Hepatocyte (in vitro differentiated cells): ENCODE data around the gene BBX. TPM values are rescaled to one million over a fixed set of nuclear protein-coding genes. Genes with fewer than 3 reads are reported as not detected.

Experiments
- DNase-seq: peaks from one replicate; pipeline ENCODE4 v3.0.0-alpha.2; 2016; ENCODE audit warnings: low spot score
- H2AFZ ChIP-seq: fragments of 200-600 bp; sonication (generic); 2 replicates; pipeline ENCODE4 v1.6.0; 2016; ENCODE audit warnings: antibody characterized with exemption, mild to moderate bottlenecking
- H3K27ac ChIP-seq: fragments of 200-600 bp; sonication (generic); 2 replicates; pipeline ENCODE4 v1.5.1; 2016; ENCODE audit warnings: mild to moderate bottlenecking
- H3K27me3 ChIP-seq: fragments of 200-600 bp; sonication (generic); 2 replicates; pipeline ENCODE4 v1.6.1; 2016
- H3K36me3 ChIP-seq: fragments of 200-600 bp; sonication (generic); replicated peaks from 2 replicates; pipeline ENCODE4 v1.5.1; 2016; ENCODE audit warnings: low read depth; ENCODE audit not compliant: insufficient read depth
- H3K4me1 ChIP-seq: fragments of 200-600 bp; sonication (generic); 2 replicates; pipeline ENCODE4 v1.5.1; 2016; ENCODE audit warnings: mild to moderate bottlenecking, moderate library complexity; ENCODE audit not compliant: insufficient read depth
- H3K4me2 ChIP-seq: fragments of 200-600 bp; sonication (generic); 2 replicates; pipeline ENCODE4 v1.6.0; 2016
- H3K4me3 ChIP-seq: fragments of 200-600 bp; sonication (generic); 2 replicates; pipeline ENCODE4 v1.5.1; 2016; ENCODE audit warnings: mild to moderate bottlenecking
- H3K79me2 ChIP-seq: fragments of 200-600 bp; sonication (generic); 2 replicates; pipeline ENCODE4 v1.6.0; 2017; ENCODE audit warnings: mild to moderate bottlenecking
- H3K9me2 ChIP-seq: fragments of 200-600 bp; sonication (generic); replicated peaks from 2 replicates; pipeline ENCODE4 v1.6.0; 2017; ENCODE audit warnings: mild to moderate bottlenecking; ENCODE audit not compliant: insufficient read depth
- H3K9me3 ChIP-seq: fragments of 200-600 bp; sonication (generic); 2 replicates; pipeline ENCODE4 v1.5.1; 2016; ENCODE audit warnings: low read depth, mild to moderate bottlenecking
- H4K20me1 ChIP-seq: fragments of 200-600 bp; sonication (generic); 2 replicates; pipeline ENCODE4 v1.6.0; 2016; ENCODE audit warnings: mild to moderate bottlenecking; ENCODE audit not compliant: insufficient read depth, poor library complexity, severe bottlenecking
- EZH2 ChIP-seq: fragments of 200-600 bp; sonication (generic); IDR thresholded peaks from 2 replicates; pipeline ENCODE4 v1.6.1; 2016; ENCODE audit warnings: antibody characterized with exemption, mild to moderate bottlenecking, borderline replicate concordance
- EZH2phosphoT487 ChIP-seq: fragments of 200-600 bp; sonication (generic); IDR thresholded peaks from one replicate; pipeline ENCODE4 v1.6.1; 2018; ENCODE audit warnings: antibody characterized with exemption, mild to moderate bottlenecking, low read depth, moderate library complexity; ENCODE audit not compliant: unreplicated experiment, severe bottlenecking
- WGBS: methylation state at CpG from one replicate; pipeline ENCODE4 v1.1.6; 2016; ENCODE audit warnings: low lambda C conversion rate; ENCODE audit errors: missing lambda C conversion rate; 5-methylcytosine and 5-hydroxymethylcytosine counted together
- polyA plus RNA-seq: library from polyadenylated mRNA; unstranded; fragments of >200 nt; fragmentation: Nextera tagmentation; extraction: Ambion mirVana; gene quantifications from 2 replicates; pipeline ENCODE4 v1.2.1, GENCODE V29; 2016
- total RNA-seq: library from RNA; depleted of rRNA; stranded (reverse); fragments of >200 nt; gene quantifications from 2 replicates; pipeline ENCODE4 v1.2.3, GENCODE V29; 2014
- TF ChIP-seq, protein P1 (sequence below): fragments of 200-600 bp; sonication (generic); IDR thresholded peaks from 2 replicates; pipeline ENCODE4 v1.5.1; 2016; ENCODE audit warnings: antibody characterized with exemption, mild to moderate bottlenecking; ENCODE audit not compliant: poor library complexity

BBX gene
- total and polyA plus RNA-seq, 2 experiments from 2014 or later = 63.7 to 75.2 TPM

DNA sequence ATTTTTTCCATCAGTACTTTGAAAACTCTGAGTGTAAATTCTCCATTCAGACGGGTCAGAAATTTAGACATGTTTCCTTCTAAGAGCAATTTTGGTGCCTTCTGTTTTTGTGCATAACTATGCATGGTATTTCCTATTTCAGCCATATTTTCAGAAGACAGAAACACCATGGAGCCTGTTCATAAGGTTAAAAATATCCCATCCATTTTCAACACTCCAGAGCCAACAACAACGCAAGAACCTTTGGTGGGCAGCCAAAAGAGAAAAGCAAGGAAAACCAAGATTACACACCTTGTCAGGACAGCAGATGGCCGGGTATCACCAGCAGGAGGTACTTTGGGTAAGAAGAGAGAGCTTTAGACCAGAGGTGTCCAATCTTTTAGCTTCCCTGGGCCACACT, 275.6 kb downstream of the BBX start:
- H3K27ac ChIP-seq = no peak overlapping the region
- H3K4me3 ChIP-seq = no peak overlapping the region
- H3K36me3 ChIP-seq = no peaks in the 10 kb centered on the region
- H3K4me2 ChIP-seq = no peak overlapping the region
- H3K9me2 ChIP-seq = no peaks in the 10 kb centered on the region
- WGBS = 95% methylated on average over 3 of the region's 3 CpGs
- H3K9me3 ChIP-seq = no peaks in the 10 kb centered on the region
- no peaks in the 10 kb centered on the region for H4K20me1 ChIP-seq
- no peak for DNase-seq
- no peaks in the 10 kb centered on the region for H3K27me3 ChIP-seq
- TF ChIP-seq, protein P1, sequence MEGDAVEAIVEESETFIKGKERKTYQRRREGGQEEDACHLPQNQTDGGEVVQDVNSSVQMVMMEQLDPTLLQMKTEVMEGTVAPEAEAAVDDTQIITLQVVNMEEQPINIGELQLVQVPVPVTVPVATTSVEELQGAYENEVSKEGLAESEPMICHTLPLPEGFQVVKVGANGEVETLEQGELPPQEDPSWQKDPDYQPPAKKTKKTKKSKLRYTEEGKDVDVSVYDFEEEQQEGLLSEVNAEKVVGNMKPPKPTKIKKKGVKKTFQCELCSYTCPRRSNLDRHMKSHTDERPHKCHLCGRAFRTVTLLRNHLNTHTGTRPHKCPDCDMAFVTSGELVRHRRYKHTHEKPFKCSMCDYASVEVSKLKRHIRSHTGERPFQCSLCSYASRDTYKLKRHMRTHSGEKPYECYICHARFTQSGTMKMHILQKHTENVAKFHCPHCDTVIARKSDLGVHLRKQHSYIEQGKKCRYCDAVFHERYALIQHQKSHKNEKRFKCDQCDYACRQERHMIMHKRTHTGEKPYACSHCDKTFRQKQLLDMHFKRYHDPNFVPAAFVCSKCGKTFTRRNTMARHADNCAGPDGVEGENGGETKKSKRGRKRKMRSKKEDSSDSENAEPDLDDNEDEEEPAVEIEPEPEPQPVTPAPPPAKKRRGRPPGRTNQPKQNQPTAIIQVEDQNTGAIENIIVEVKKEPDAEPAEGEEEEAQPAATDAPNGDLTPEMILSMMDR = no peak
- TF ChIP-seq EZH2phosphoT487 (no peak), EZH2 (no peak)
- H3K4me1 ChIP-seq = no peaks in the 10 kb centered on the region
- H3K79me2 ChIP-seq = no peaks in the 10 kb centered on the region
- no peak overlapping the region for H2AFZ ChIP-seq

DNA sequence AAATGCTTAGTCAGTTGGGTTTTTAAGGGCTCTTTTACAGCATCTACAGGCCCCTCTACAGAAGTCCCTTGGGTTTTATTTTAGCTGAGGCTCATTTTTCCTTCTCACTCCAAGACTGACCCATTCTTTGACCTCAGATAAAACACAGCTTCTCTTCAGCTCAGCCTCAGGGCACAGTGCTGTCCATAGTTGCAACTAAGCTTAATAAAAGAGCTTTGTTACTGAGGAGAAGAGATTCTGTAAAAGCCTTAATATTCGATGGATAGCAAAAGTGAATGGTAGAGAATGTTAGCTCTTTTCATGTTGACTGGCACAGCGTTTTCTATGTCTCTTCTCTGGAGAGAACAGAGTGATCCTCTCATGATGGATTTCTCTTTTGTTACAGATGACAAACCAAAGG, 277.9 kb downstream of the BBX start:
- DNase-seq = no peak
- Histone ChIP-seq H3K4me1 (no peaks in the 10 kb centered on the region), H3K27ac (no peak overlapping the region), H3K36me3 (no peaks in the 10 kb centered on the region), H3K9me2 (no peaks in the 10 kb centered on the region), H2AFZ (no peak overlapping the region), H3K27me3 (no peaks in the 10 kb centered on the region), H3K79me2 (no peaks in the 10 kb centered on the region), H3K9me3 (no peaks in the 10 kb centered on the region), H4K20me1 (no peaks in the 10 kb centered on the region), H3K4me3 (no peak overlapping the region), H3K4me2 (no peak overlapping the region)
- TF ChIP-seq EZH2 (no peak), EZH2phosphoT487 (no peak)
- TF ChIP-seq, protein P1 = no peak
- 90% methylated on average over 2 of the region's 2 CpGs for WGBS

GRCh38 chr3:107803170-107803569, 280.4 kb downstream of the BBX start:
- Histone ChIP-seq H3K36me3 (no peaks in the 10 kb centered on the region), H4K20me1 (no peaks in the 10 kb centered on the region), H3K79me2 (no peaks in the 10 kb centered on the region), H2AFZ (no peak overlapping the region), H3K4me2 (no peak overlapping the region), H3K4me3 (no peak overlapping the region), H3K9me2 (no peaks in the 10 kb centered on the region), H3K4me1 (no peaks in the 10 kb centered on the region), H3K9me3 (no peaks in the 10 kb centered on the region), H3K27me3 (no peaks in the 10 kb centered on the region), H3K27ac (no peak overlapping the region)
- no peak for DNase-seq
- TF ChIP-seq, protein P1 = no peak
- no peak for TF ChIP-seq EZH2phosphoT487
- TF ChIP-seq EZH2 = no peak
- 89% methylated on average over 3 of the region's 3 CpGs for WGBS

DNA sequence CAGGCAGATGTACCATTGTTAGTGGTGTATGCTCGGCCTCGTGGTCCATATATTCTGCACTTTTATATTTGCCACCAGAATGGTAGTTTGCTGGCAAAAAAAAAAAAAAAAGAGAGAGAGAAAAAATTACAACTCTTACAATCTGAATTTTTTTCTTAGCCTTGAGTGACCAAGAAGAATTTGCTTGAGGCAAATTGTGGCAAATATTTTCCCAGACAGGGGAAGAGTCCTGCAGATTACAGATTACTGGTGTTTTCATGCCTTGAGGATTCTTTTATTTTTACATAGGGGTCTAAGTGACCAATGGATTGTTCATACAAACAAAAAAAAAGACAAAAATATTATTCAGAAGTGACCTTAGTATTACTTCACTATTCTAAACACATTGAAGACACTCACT, 283.3 kb downstream of the BBX start:
- no peaks in the 10 kb centered on the region for H3K4me1 ChIP-seq
- TF ChIP-seq EZH2phosphoT487 = no peak
- TF ChIP-seq EZH2 = no peak
- TF ChIP-seq, protein P1 = no peak
- no peaks in the 10 kb centered on the region for H3K9me2 ChIP-seq
- H3K36me3 ChIP-seq = no peaks in the 10 kb centered on the region
- H3K9me3 ChIP-seq = no peaks in the 10 kb centered on the region
- WGBS = 98% methylated on average over 2 of the region's 2 CpGs
- no peak overlapping the region for H3K27ac ChIP-seq
- no peaks in the 10 kb centered on the region for H3K79me2 ChIP-seq
- no peak overlapping the region for H2AFZ ChIP-seq
- no peak overlapping the region for H3K4me2 ChIP-seq
- DNase-seq = no peak
- no peak overlapping the region for H3K4me3 ChIP-seq
- H4K20me1 ChIP-seq = no peaks in the 10 kb centered on the region
- H3K27me3 ChIP-seq = no peaks in the 10 kb centered on the region
